Jurkat, Clone E6-1 (cell line): ENCODE data around the gene LSM8.
A peak's percentile ranks its signal among the peaks of the same experiment; 100 is the strongest.
"Not testable (repeated sequence)": the region's sequence is repeated elsewhere in the genome, so short reads cannot be mapped to it uniquely, and the experiment has no call there.

ENCODE experiments used
- DNase-seq: peaks from one replicate; pipeline ENCODE4 v3.0.0-alpha.2; 2011; ENCODE audit warnings: low read depth, low spot score
- H3K4me3 ChIP-seq: 2 replicates; pipeline ENCODE4 v1.5.1; 2011; ENCODE audit warnings: mild to moderate bottlenecking, low read length, control low read depth, moderate library complexity

The LSM8 gene

GRCh38 chr7:118194571-118194970, 10.6 kb downstream of the LSM8 start:
- H3K4me3 ChIP-seq, result no peak overlapping the region
- DNase-seq, result no peak

- H3K4me3 ChIP-seq, result no peak overlapping the region
- DNase-seq, result peak; percentile 65
Observed at GRCh38 chr7:118195837-118196474, 12.0 kb downstream of the LSM8 start.

- DNase-seq, result no peak
- H3K4me3 ChIP-seq, result no peak overlapping the region
Observed at GRCh38 chr7:118202061-118202460, 18.1 kb downstream of the LSM8 start.

DNA sequence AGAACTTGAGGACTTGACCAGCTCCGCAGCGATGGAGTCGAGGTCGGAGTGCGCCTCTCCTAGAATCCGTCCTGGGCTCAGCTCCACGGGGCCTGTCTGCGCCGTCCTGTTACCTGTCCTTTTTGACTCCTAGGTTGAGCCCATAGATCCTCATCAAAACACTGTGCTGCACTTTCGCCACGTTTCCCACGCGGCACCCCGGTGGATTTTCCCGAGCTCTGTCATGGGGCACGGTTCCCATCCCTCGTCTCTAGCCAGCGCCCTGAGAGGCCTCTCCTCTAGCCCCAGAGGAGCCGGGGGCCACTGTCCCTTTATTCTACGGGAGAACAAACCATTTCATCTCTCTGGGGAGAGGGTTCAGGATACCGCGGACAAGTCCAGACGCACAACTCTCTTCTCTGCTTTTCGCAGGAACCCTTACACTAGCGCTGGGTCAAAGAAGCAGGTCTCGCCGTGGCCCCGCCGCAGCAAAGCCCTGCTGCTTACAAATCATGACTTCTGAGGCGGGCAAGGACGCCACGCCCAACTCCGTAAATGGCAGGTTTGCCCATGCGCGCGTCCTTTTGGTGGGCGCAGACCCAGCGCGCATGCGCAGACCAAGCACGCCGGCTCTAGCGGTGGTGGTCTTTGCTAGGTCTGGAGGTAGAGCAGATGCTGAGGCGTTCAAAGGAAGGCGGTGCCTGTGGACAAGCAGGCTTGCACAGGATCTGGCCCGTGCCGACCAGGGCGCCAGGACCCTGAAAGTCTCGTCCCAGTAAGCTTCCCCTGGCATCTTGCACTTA, 30.3 kb downstream of the LSM8 start:
- DNase-seq, result peak; percentile 91
- H3K4me3 ChIP-seq, result peak overlapping the region; percentile 78

DNA sequence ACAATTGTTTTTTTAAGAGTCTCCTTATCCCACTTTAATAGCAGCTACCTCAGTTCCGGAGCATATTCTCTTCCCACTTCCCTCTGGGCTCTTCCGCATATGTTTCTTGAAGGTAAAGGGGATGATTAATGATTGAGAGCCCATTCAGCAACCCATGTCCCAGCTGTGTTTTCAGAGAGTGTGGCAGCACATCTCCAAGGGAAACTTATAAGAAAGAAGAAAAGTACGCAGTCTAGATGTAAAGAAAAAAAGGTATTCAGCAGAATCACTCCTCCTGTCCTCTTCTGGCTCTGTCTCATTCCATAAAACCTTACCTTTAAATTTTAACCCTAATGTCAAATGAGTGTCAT, 30.8 kb downstream of the LSM8 start:
- DNase-seq, result no peak
- H3K4me3 ChIP-seq, result peak overlapping the region; percentile 78

DNA sequence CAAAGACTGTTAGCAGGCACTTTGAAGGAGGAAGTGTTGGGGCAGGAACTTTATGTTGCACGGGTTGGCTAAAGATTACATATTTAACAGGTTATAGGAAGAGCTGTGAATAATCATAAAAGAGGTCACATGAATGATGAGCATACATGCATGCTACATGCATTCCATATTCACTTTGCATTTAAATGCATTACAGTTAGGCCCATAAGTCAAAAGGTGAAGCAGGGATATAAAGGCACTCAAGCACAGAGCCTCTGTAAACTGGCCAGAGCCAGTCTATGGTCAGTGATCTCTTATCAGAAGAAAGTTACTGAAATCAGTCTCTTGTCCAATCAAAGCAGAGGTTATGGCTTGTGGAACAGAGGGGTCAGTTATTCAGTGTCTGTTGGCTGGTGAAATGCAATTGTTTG, 33.3 kb downstream of the LSM8 start:
- DNase-seq, result no peak

DNA sequence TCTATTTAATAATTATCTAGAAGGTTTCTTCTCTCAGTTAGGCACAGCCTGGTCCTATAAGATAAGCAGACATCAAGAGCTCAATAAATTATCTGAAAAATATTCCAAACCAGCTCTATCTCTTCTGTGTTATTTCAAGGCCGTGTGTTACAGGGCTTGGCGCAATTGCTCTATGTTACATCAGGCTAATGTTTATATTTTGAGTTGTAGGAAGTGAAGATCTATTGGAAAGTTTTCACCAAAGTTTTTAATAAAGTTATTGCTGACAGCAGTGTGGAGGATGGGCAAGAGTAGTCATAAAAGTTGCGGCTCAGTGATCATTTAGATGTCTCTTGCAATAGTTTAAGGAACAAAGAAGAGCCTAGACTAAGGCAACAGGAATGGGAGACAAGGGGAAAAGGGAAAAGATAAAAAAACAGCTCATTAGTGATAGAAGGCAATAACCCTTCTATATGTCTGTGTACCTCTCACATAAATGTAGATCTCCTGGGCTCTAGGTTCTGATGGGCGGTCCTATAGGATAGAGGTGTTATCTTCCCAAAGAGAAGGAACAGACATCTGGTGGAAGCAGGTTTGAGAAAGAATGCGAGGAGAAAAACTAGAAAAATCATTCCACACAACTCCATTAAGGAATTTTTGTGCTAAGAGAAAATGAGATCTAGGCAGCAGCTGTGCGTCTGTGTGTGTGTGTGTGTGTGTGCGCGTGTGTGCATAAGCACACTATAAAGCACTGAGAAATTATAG, 34.6 kb downstream of the LSM8 start:
- no peak for DNase-seq
- no peak overlapping the region for H3K4me3 ChIP-seq

More for the DNA sequence above, 33.3 kb downstream of the LSM8 start:
- no peak overlapping the region for H3K4me3 ChIP-seq

GRCh38 chr7:118219157-118219512, 35.2 kb downstream of the LSM8 start:
- H3K4me3 ChIP-seq, result no peak overlapping the region
- no peak for DNase-seq

- no peak for DNase-seq
Observed at GRCh38 chr7:118220583-118220982, 36.6 kb downstream of the LSM8 start.

DNA sequence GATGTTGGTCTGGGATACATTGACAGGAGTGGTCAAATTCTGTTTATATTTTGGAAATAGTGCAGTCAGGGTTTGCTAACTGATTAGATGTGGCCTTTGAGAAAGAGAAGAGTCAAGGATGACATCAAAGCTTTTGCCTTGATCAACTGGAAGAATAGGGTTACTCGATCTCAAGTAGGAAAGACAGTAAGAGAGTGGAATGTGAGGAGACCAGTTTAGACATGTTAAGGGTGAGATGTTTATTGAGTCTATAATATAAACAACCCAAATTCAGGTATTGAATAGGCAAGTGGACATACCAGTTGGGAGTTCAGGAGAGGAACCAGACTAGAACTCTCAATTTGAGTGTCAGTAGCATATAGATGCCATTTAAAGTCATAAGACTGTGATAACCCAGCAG, 38.6 kb downstream of the LSM8 start:
- no peak overlapping the region for H3K4me3 ChIP-seq
- no peak for DNase-seq

More at GRCh38 chr7:118220583-118220982, 36.6 kb downstream of the LSM8 start:
- no peak overlapping the region for H3K4me3 ChIP-seq

GRCh38 chr7:118224521-118224920, 40.6 kb downstream of the LSM8 start, which contains the start of gene ANKRD7:
Gene ANKRD7, plus strand, starts transcription at chr7:118224704. Its CDS starts 127 bp downstream, at chr7:118224831.
- no peak for DNase-seq
- H3K4me3 ChIP-seq, result no peak within 1 kb of the TSS

DNA sequence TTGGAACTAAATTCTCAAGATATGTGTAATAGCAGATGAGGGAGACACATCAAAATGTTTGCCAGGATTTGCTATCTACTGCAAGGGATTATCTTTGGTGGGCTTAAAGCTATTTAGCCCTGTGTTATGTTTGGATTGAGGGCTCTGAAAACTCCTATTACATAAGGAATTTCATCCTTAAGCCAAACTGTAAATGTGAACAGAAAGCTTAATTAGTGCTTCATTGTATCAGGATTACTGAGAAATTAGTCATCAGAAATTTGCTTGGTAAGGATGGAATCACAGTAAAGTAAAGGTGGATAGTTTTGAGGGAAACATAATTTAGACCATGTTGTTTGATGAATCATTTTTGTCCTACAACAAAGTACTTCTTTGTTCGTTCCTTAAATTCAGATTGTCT, 48.9 kb downstream of the LSM8 start:
- H3K4me3 ChIP-seq, result no peak overlapping the region
- DNase-seq, result no peak

- no peak for DNase-seq
- H3K4me3 ChIP-seq, result no peak overlapping the region
Observed at GRCh38 chr7:118233799-118234198, 49.8 kb downstream of the LSM8 start.

DNA sequence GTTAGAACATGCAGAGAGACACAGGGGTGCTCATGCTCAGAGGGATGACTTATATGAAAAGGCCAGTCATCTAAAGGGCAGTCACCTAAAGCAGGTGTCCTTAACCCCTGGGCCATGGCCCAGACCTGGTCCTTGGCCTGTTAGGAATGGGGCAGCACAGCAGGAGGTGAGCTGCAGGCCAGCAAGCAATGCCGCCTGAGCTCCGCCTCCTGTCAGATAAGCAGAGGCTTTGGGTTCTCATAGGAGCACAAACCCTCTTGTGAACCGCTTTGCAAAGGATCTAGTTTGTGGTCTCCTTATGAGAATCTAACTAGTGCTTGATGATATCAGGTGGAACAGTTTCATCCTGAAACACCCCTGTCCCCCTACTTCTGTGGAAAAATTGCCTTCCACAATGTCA, 55.0 kb downstream of the LSM8 start:
- no peak for DNase-seq
- H3K4me3 ChIP-seq, result no peak overlapping the region

DNA sequence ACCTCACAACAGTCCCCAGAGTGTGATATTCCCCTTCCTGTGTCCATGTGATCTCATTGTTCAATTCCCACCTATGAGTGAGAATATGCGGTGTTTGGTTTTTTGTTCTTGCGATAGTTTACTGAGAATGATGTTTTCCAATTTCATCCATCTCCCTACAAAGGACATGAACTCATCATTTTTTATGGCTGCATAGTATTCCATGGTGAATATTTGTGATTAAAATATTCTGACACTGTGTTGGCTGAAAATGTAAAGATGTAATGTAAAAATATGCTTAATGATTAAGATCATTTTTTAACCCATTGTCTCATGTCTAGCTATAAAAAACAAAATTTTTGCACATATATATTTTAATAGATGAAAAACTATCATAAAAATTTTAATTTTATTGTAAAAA, 56.4 kb downstream of the LSM8 start:
- not testable (repeated sequence) for H3K4me3 ChIP-seq, DNase-seq
